Endodermal cell (in vitro differentiated cells): ENCODE measurements around the gene C4orf51. TPM values are rescaled to one million over a fixed set of nuclear protein-coding genes. Genes with fewer than 3 reads are reported as not detected.

Experiments
- DNase-seq: peaks from one replicate; pipeline ENCODE4 v3.0.0-alpha.2; 2017
- H3K27ac ChIP-seq: 2 replicates; pipeline ENCODE4 v1.5.1; 2013; ENCODE audit warnings: mild to moderate bottlenecking, low read depth, low read length, moderate library complexity
- H3K27me3 ChIP-seq: 2 replicates; pipeline ENCODE4 v1.6.1; 2013; ENCODE audit warnings: mild to moderate bottlenecking, low read length, moderate library complexity; ENCODE audit not compliant: insufficient read depth, control insufficient read depth, poor library complexity, severe bottlenecking
- H3K36me3 ChIP-seq: 2 replicates; pipeline ENCODE4 v1.7.0; 2013; ENCODE audit warnings: mild to moderate bottlenecking, low read length, moderate library complexity; ENCODE audit not compliant: control insufficient read depth, insufficient read depth
- H3K4me1 ChIP-seq: one replicate; pipeline ENCODE4 v1.7.0; 2013; ENCODE audit warnings: low read length; ENCODE audit not compliant: control insufficient read depth, insufficient read depth
- H3K4me3 ChIP-seq: 2 replicates; pipeline ENCODE4 v1.5.1; 2013; ENCODE audit warnings: mild to moderate bottlenecking, low read length, moderate library complexity
- H3K9ac ChIP-seq: 2 replicates; pipeline ENCODE4 v1.6.1; 2013; ENCODE audit warnings: mild to moderate bottlenecking, low read length, moderate library complexity; ENCODE audit not compliant: poor library complexity, severe bottlenecking; ENCODE audit errors: extremely low read depth
- H3K9me3 ChIP-seq: 2 replicates; pipeline ENCODE4 v1.6.1; 2013; ENCODE audit warnings: mild to moderate bottlenecking, low read length, moderate library complexity; ENCODE audit not compliant: control insufficient read depth
- H3K27ac Mint-ChIP-seq: 2 replicates; pipeline ENCODE4 v1.8.0; 2020; ENCODE audit warnings: mixed read lengths
- H3K27me3 Mint-ChIP-seq: 2 replicates; pipeline ENCODE4 v1.8.0; 2021; ENCODE audit warnings: mild to moderate bottlenecking, mixed read lengths; ENCODE audit not compliant: insufficient read depth
- H3K36me3 Mint-ChIP-seq: 2 replicates; pipeline ENCODE4 v1.8.0; 2020; ENCODE audit warnings: low read depth, mixed read lengths
- H3K4me1 Mint-ChIP-seq: 2 replicates; pipeline ENCODE4 v1.8.0; 2020; ENCODE audit warnings: mixed read lengths
- H3K4me3 Mint-ChIP-seq: 2 replicates; pipeline ENCODE4 v1.8.0; 2020; ENCODE audit warnings: mild to moderate bottlenecking, moderate library complexity, mixed read lengths
- H3K9me3 Mint-ChIP-seq: 2 replicates; pipeline ENCODE4 v1.8.0; 2020; ENCODE audit warnings: mild to moderate bottlenecking, mixed read lengths
- CTCF ChIP-seq: fragments of 200-600 bp; sonication (generic); conservative IDR thresholded peaks from 2 replicates; pipeline ENCODE4 v1.5.0; 2021; ENCODE audit warnings: antibody characterized with exemption, mild to moderate bottlenecking
- whole genome bisulfite sequencing, 2 experiments: methylation state at CpG; one replicate each; pipeline versions ENCODE4 v1.1.5 to v1.1.7; 2013; ENCODE audit warnings: missing lambda C conversion rate in 2 of 2, mixed read lengths in 1 of 2; ENCODE audit not compliant: insufficient coverage in 1 of 2, insufficient read length in 1 of 2; 5-methylcytosine and 5-hydroxymethylcytosine counted together
- long read RNA-seq, 4 experiments: library from polyadenylated mRNA in 2 of 4; library from RNA in 1 of 4; library from capped mRNA in 1 of 4; stranded (forward) in 3 of 4; unstranded in 1 of 4; transcript quantifications; one replicate each; pipeline ENCODE4 v2.0.0, GENCODE V29; 2020 to 2021; ENCODE audit warnings: inconsistent platforms in 1 of 4
- polyA plus RNA-seq, 2 experiments: library from polyadenylated mRNA; stranded (reverse); fragments of 50-300 nt; gene quantifications; one replicate each; pipeline ENCODE4 v1.2.3, GENCODE V29; 2013
- total RNA-seq, 2 donors: library from RNA; stranded (reverse); fragmentation: NEBNext Ultra II Directional in 1 of 2; extraction: Animal tissue kit (Norgen Biotek cat#: 25700) in 1 of 2; gene quantifications; 2 replicates in 1 of 2; 3 replicates in 1 of 2; pipeline ENCODE4 v1.2.1, GENCODE V29; 2021

The C4orf51 gene
- 1 to 10 TPM in 1 of 2 donors, not detected in 1; 6.8 TPM for total RNA-seq
- polyA plus RNA-seq (2013, experiment 1 of 2) = not detected
- polyA plus RNA-seq (2013, experiment 2 of 2) = not detected
- long read RNA-seq, experiment 1 = 0 reads
- long read RNA-seq, experiment 2, partial matches to known transcripts = 0 of 21 reads
- long read RNA-seq, experiment 2, other reads (novel, unspliced or antisense) = 21 of 21 reads
- long read RNA-seq, experiment 3, partial matches to known transcripts = 0 of 2 reads
- long read RNA-seq, experiment 3, other reads (novel, unspliced or antisense) = 2 of 2 reads
- long read RNA-seq, experiment 4 = 0 reads

GRCh38 chr4:145679991-145680455, at the start of gene C4orf51:
Gene C4orf51 (plus strand): TSS chr4:145680146. CDS start chr4:145680204, 58 bp downstream.
- Mint-ChIP-seq H3K36me3 (peaks cover 8% of the 10 kb centered on the region), H3K4me1 (peaks cover 15% of the 10 kb centered on the region), H3K9me3 (peaks cover 38% of the 10 kb centered on the region), H3K27ac (no peak within 1 kb of the TSS), H3K4me3 (no peak within 1 kb of the TSS), H3K27me3 (no peaks in the 10 kb centered on the region)
- H3K4me3 ChIP-seq = no peak within 1 kb of the TSS
- no peak for TF ChIP-seq CTCF
- 89 to 90% methylated on average over 6 of the region's 6 CpGs for WGBS, 2 experiments
- H3K27ac ChIP-seq = peak within 1 kb of the TSS; percentile 44
- DNase-seq = no peak
- no peak within 1 kb of the TSS for H3K9ac ChIP-seq
- peaks cover 3% of the 10 kb centered on the region for H3K4me1 ChIP-seq
- H3K9me3 ChIP-seq = peaks cover 15% of the 10 kb centered on the region
- H3K36me3 ChIP-seq = no peaks in the 10 kb centered on the region
- no peaks in the 10 kb centered on the region for H3K27me3 ChIP-seq

GRCh38 chr4:145635117-145635516, 44.8 kb upstream of the C4orf51 start:
- H3K27me3 ChIP-seq = peaks cover 74% of the 10 kb centered on the region
- no CpG with 5 or more reads among the region's 1 CpG for WGBS, 2 experiments
- H3K4me3 ChIP-seq = no peak overlapping the region
- no peak overlapping the region for H3K27ac ChIP-seq
- TF ChIP-seq CTCF = no peak
- H3K9me3 ChIP-seq = peaks cover 3% of the 10 kb centered on the region
- Mint-ChIP-seq H3K9me3 (peaks cover 8% of the 10 kb centered on the region), H3K27me3 (peaks cover 68% of the 10 kb centered on the region), H3K4me1 (peaks cover 37% of the 10 kb centered on the region), H3K36me3 (peaks cover 2% of the 10 kb centered on the region), H3K4me3 (no peak overlapping the region), H3K27ac (no peak overlapping the region)
- no peaks in the 10 kb centered on the region for H3K4me1 ChIP-seq
- H3K36me3 ChIP-seq = no peaks in the 10 kb centered on the region
- no peak overlapping the region for H3K9ac ChIP-seq
- DNase-seq = no peak

GRCh38 chr4:145635630-145636029, 44.3 kb upstream of the C4orf51 start:
- Mint-ChIP-seq H3K36me3 (peaks cover 2% of the 10 kb centered on the region), H3K27ac (no peak overlapping the region), H3K9me3 (peaks cover 5% of the 10 kb centered on the region), H3K27me3 (peaks cover 67% of the 10 kb centered on the region), H3K4me1 (peaks cover 37% of the 10 kb centered on the region), H3K4me3 (no peak overlapping the region)
- Histone ChIP-seq H3K4me1 (no peaks in the 10 kb centered on the region), H3K27me3 (peaks cover 76% of the 10 kb centered on the region), H3K9ac (no peak overlapping the region), H3K9me3 (no peaks in the 10 kb centered on the region), H3K36me3 (no peaks in the 10 kb centered on the region), H3K4me3 (no peak overlapping the region), H3K27ac (no peak overlapping the region)
- no peak for TF ChIP-seq CTCF
- no peak for DNase-seq
